GM12892 (cell line): ENCODE data around the gene KRT15.

Experiments used
- POLR2A ChIP-seq: IDR thresholded peaks from 2 replicates; pipeline ENCODE4 v1.6.1; 2011; ENCODE audit warnings: low read depth, low read length, control low read depth
- POLR2AphosphoS5 ChIP-seq: IDR thresholded peaks from 2 replicates; pipeline ENCODE4 v1.6.1; 2011; ENCODE audit warnings: low read depth, low read length, control low read depth
- TAF1 ChIP-seq: IDR thresholded peaks from 2 replicates; pipeline ENCODE4 v1.6.1; 2011; ENCODE audit warnings: low read depth, mild to moderate bottlenecking, control low read depth, low read length, borderline replicate concordance

DNA sequence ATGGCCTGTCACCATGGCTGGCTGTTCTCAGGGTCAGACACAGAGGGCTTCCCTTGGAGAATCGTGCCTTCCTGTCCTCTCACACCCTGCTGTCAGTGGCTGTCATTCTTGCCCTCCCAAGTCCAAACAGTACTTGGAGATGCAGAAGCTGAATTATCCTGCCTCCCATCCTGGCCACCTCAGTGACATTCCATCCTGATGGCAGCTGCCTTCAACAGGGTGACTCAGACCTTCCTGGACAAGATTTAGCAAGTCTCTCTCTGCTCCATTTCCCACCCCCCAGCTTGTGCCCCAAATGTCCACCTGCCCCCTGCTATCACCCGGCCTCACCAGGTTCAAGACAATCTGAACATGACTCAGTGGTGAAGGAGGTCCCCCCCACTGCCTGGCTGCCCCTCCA is 24.2 kb downstream of the KRT15 start:
- no peak for TF ChIP-seq POLR2A
- no peak for TF ChIP-seq TAF1
- TF ChIP-seq POLR2AphosphoS5, result no peak
